ENCODE data around the gene RNPEP.

RNPEP gene

GRCh38 chr1:202014060-202014459 lies 31.6 kb downstream of the RNPEP start:
- Mint-ChIP-seq H3K4me1 (peaks cover 69% of the 10 kb centered on the region), H3K27ac (no peak overlapping the region), H3K36me3 (ENCODE audit: low read depth) (no peaks in the 10 kb centered on the region), H3K4me3 (no peak overlapping the region), H3K9me3 (no peaks in the 10 kb centered on the region), H3K27me3 (ENCODE audit: low read depth, poor library complexity) (peaks cover 16% of the 10 kb centered on the region)
- TF ChIP-seq, protein P1, sequence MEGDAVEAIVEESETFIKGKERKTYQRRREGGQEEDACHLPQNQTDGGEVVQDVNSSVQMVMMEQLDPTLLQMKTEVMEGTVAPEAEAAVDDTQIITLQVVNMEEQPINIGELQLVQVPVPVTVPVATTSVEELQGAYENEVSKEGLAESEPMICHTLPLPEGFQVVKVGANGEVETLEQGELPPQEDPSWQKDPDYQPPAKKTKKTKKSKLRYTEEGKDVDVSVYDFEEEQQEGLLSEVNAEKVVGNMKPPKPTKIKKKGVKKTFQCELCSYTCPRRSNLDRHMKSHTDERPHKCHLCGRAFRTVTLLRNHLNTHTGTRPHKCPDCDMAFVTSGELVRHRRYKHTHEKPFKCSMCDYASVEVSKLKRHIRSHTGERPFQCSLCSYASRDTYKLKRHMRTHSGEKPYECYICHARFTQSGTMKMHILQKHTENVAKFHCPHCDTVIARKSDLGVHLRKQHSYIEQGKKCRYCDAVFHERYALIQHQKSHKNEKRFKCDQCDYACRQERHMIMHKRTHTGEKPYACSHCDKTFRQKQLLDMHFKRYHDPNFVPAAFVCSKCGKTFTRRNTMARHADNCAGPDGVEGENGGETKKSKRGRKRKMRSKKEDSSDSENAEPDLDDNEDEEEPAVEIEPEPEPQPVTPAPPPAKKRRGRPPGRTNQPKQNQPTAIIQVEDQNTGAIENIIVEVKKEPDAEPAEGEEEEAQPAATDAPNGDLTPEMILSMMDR (IDR thresholded peaks at IDR 0.05), result no peak
- no peak for DNase-seq

GRCh38 chr1:202014915-202015661 lies 32.6 kb downstream of the RNPEP start:
- H3K4me1 Mint-ChIP-seq, result peaks cover 62% of the 10 kb centered on the region
- no peak overlapping the region for H3K4me3 Mint-ChIP-seq
- no peaks in the 10 kb centered on the region for H3K36me3 Mint-ChIP-seq (ENCODE audit: low read depth)
- H3K27me3 Mint-ChIP-seq (ENCODE audit: low read depth, poor library complexity), result peaks cover 16% of the 10 kb centered on the region
- no peak for DNase-seq
- TF ChIP-seq, protein P1 (IDR thresholded peaks at IDR 0.05), result no peak
- H3K9me3 Mint-ChIP-seq, result no peaks in the 10 kb centered on the region
- no peak overlapping the region for H3K27ac Mint-ChIP-seq

GRCh38 chr1:202015662-202015937 lies 33.2 kb downstream of the RNPEP start:
- Mint-ChIP-seq H3K27ac (no peak overlapping the region), H3K4me3 (no peak overlapping the region), H3K36me3 (ENCODE audit: low read depth) (no peaks in the 10 kb centered on the region), H3K27me3 (ENCODE audit: low read depth, poor library complexity) (peaks cover 16% of the 10 kb centered on the region), H3K9me3 (no peaks in the 10 kb centered on the region), H3K4me1 (peaks cover 57% of the 10 kb centered on the region)
- TF ChIP-seq, protein P1 (IDR thresholded peaks at IDR 0.05), result no peak
- no peak for DNase-seq

- no peak overlapping the region for H3K27ac Mint-ChIP-seq
- no peak for DNase-seq
- H3K36me3 Mint-ChIP-seq (ENCODE audit: low read depth), result no peaks in the 10 kb centered on the region
- TF ChIP-seq, protein P1 (IDR thresholded peaks at IDR 0.05), result no peak
- peaks cover 16% of the 10 kb centered on the region for H3K27me3 Mint-ChIP-seq (ENCODE audit: low read depth, poor library complexity)
- no peak overlapping the region for H3K4me3 Mint-ChIP-seq
- H3K4me1 Mint-ChIP-seq, result peaks cover 51% of the 10 kb centered on the region
- no peaks in the 10 kb centered on the region for H3K9me3 Mint-ChIP-seq
These were observed 33.8 kb downstream of the RNPEP start for GRCh38 chr1:202016022-202016810.

GRCh38 chr1:202016811-202017748 lies 34.6 kb downstream of the RNPEP start:
- DNase-seq, result no peak
- Mint-ChIP-seq H3K4me1 (peaks cover 46% of the 10 kb centered on the region), H3K9me3 (no peaks in the 10 kb centered on the region), H3K36me3 (ENCODE audit: low read depth) (no peaks in the 10 kb centered on the region), H3K4me3 (no peak overlapping the region), H3K27ac (peak overlapping the region; percentile 8), H3K27me3 (ENCODE audit: low read depth, poor library complexity) (peaks cover 17% of the 10 kb centered on the region)
- TF ChIP-seq, protein P1 (IDR thresholded peaks at IDR 0.05), result no peak
